Uterus (tissue), 2 donors: Measurements from ENCODE around the gene TMEM35B.

ENCODE experiments used
- POLR2A ChIP-seq, 2 donors: fragments of 450-650 bp; IDR thresholded peaks; one replicate each; pipeline ENCODE4 v1.6.1; 2016; ENCODE audit warnings: antibody characterized with exemption in 2 of 2, mild to moderate bottlenecking in 1 of 2, moderate library complexity in 1 of 2
- TF ChIP-seq, protein P1 (sequence below), 4 experiments: fragments of 200-600 bp in 2 of 4; fragments of 450-650 bp in 2 of 4; sonication (generic) in 2 of 4; IDR thresholded peaks; one replicate each; pipeline ENCODE4 v1.5.1; 2016 to 2019; ENCODE audit warnings: antibody characterized with exemption in 4 of 4, mild to moderate bottlenecking in 2 of 4, moderate library complexity in 1 of 4

GRCh38 chr1:34975771-34976170 lies 9.4 kb downstream of the TMEM35B start:
- TF ChIP-seq, protein P1, sequence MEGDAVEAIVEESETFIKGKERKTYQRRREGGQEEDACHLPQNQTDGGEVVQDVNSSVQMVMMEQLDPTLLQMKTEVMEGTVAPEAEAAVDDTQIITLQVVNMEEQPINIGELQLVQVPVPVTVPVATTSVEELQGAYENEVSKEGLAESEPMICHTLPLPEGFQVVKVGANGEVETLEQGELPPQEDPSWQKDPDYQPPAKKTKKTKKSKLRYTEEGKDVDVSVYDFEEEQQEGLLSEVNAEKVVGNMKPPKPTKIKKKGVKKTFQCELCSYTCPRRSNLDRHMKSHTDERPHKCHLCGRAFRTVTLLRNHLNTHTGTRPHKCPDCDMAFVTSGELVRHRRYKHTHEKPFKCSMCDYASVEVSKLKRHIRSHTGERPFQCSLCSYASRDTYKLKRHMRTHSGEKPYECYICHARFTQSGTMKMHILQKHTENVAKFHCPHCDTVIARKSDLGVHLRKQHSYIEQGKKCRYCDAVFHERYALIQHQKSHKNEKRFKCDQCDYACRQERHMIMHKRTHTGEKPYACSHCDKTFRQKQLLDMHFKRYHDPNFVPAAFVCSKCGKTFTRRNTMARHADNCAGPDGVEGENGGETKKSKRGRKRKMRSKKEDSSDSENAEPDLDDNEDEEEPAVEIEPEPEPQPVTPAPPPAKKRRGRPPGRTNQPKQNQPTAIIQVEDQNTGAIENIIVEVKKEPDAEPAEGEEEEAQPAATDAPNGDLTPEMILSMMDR (IDR thresholded peaks at IDR 0.05), result no peak
- TF ChIP-seq POLR2A (IDR thresholded peaks at IDR 0.05), result no peak
